HK-2 (cell line): ENCODE data around the gene RAB9A.

ENCODE experiments used
- DNase-seq: peaks from one replicate; pipeline ENCODE4 v3.0.0-alpha.2; 2018; ENCODE audit not compliant: unreplicated experiment

Gene RAB9A

GRCh38 chrX:13747836-13748235 is 58.9 kb downstream of the RAB9A start:
- DNase-seq, result no peak

DNA sequence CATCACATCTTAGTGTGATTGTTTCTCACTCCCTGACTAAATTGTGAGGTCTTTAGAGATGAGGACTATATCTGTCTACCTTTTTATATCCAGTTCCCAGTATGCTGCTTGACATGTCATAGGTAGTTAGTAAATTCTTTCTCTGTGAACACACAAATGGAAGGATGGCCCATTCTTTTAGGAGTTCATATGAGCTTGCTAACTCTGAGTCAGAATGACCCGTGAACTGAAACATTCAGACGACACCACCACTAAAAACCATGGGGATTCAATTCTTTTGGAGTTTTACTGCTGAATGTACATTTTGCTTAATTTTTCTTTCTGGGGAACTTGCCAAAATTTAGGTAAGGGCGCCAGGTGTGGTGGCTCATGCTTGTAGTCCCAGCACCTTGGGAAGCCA is 59.6 kb downstream of the RAB9A start:
- DNase-seq, result no peak

DNA sequence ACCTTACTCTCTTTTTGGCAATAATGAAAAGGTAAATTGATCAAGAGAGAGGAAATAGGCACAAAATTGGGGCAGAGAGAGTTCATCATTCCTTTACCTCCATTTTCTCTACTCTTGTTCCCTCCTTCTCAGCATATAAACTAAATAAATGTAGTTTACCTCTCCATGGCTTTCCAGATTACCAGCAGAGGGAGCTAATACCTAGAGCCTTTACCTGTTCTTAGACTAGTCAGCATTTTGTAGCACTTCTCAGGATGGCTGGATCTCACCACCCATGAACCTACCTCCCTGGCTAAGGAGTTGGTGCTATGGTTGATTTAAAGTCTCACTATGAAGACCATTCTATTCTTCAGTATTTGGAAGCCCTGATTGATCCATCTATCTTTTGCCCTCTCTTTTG is 61.3 kb downstream of the RAB9A start:
- no peak for DNase-seq

GRCh38 chrX:13750812-13751211 is 61.9 kb downstream of the RAB9A start:
- DNase-seq, result no peak

GRCh38 chrX:13752141-13752540 is 63.2 kb downstream of the RAB9A start:
- DNase-seq, result no peak

DNA sequence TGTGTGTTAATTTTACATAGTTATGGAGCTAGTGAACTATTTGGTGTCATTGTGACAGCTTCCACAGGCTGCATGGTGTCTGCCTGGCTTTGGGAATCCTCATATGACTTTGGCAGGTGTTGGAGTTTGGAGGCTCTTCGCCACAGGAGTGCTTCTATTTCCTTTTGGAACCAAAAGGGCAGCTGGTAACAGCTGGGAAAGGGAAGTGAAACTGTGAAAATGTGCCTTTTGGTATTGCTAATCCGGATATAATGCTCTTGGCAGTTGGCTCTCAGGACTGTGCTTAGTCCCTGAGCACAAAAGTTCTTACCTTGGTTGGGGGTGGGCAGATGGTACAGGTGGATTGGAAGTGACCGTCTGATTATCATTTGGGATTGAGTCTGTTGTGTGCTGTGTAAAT is 63.7 kb downstream of the RAB9A start:
- no peak for DNase-seq

- no peak for DNase-seq
Observed at GRCh38 chrX:13754765-13755164, 65.8 kb downstream of the RAB9A start.

GRCh38 chrX:13755254-13755653 is 66.3 kb downstream of the RAB9A start:
- no peak for DNase-seq

DNA sequence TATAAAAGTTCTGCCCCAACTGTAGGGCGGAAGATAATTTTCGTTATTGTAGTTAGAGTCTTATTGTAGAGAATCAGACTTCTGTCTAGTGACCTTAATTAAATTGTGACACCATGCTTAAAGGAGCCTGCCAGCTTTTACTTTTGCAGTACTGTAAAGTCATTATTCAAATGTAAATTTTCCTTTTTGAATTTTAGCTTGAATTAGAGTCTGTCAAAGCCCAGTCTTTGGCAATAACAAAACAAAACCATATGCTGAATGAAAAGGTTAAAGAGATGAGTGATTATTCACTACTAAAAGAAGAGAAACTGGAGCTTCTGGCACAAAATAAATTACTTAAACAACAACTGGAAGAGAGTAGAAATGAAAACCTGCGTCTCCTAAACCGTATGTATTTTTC is 67.5 kb downstream of the RAB9A start:
- DNase-seq, result no peak

GRCh38 chrX:13759152-13759718 is 70.3 kb downstream of the RAB9A start:
- DNase-seq, result no peak
